ENCODE data around the gene SFRP2. TPM values are rescaled to one million over a fixed set of nuclear protein-coding genes. Genes with fewer than 3 reads are reported as not detected.

The SFRP2 gene
- total and polyA plus RNA-seq, 3 experiments from 2014 or later: 0.11 TPM; not detected in 2

DNA sequence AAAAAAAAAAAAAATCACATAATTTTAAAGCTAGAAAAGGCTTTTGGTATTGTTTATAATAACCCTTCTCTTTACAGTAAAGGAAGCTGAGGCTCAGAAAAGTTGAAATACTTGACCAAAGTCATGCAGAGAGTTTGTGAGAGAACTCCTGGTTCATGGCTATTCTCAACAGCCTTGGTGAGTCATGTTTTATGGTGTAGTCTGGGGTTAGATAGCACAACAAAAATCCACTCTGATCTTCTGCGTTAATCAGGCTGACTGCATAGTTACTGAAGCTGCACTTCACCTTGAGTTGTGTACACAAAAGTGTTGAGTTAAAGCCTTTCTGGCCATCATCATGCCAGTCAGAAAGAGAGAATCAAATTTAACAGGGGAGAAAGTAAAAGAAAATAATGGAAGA, 19.3 kb upstream of the SFRP2 start:
- POLR2A ChIA-PET: no interaction called here
- Mint-ChIP-seq H3K36me3 (no peaks in the 10 kb centered on the region), H3K27me3 (peaks cover 1 to 8% of the 10 kb centered on the region in 2 donors), H3K27ac (no peak overlapping the region), H3K4me1 (peaks cover 13 to 29% (median 18%) of the 10 kb centered on the region in 3 donors), H3K4me3 (no peak overlapping the region), H3K9me3 (peaks cover 0 to 2% (median 0%) of the 10 kb centered on the region in 5 donors)
- DNase-seq: no peak
- no peak overlapping the region for H3K4me3 ChIP-seq (ENCODE audit: low read length)
- peaks cover 20% of the 10 kb centered on the region for H3K4me1 ChIP-seq (ENCODE audit: insufficient read depth, low read length)
- CTCF ChIA-PET: no interaction called here
- no peaks in the 10 kb centered on the region for H3K36me3 ChIP-seq (ENCODE audit: insufficient read depth, low read length)
- H3K27ac ChIP-seq (ENCODE audit: low read depth, low read length): no peak overlapping the region
- no peaks in the 10 kb centered on the region for H3K9me3 ChIP-seq (ENCODE audit: low read length)
- H3K27me3 ChIP-seq (ENCODE audit: insufficient read depth, low read length, poor library complexity, severe bottlenecking): no peaks in the 10 kb centered on the region

DNA sequence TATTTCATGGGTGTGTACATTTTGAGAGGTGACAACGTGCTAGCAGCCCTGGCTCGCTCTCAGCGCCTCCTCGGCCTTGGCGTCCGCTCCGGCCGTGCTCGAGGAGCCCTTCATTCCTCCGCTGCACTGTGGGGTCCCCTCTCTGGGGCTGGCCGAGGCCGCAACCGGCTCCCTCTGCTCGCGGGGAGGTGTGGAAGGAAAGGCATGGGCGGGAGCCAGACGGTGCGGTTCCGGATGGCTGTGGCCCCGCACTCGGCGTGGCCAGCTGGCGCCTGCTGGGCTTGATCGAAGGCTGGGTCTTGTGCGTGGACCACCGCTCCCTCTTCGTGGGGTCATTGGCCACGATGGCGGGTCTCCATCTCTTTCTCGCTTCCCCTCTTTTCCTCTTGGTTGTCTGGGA, 17.2 kb upstream of the SFRP2 start:
- H3K4me3 ChIP-seq (ENCODE audit: low read length): no peak overlapping the region
- no peaks in the 10 kb centered on the region for H3K27me3 ChIP-seq (ENCODE audit: insufficient read depth, low read length, poor library complexity, severe bottlenecking)
- Mint-ChIP-seq H3K9me3 (peaks cover 0 to 2% (median 0%) of the 10 kb centered on the region in 5 donors), H3K4me3 (no peak overlapping the region), H3K4me1 (peaks cover 13 to 29% (median 18%) of the 10 kb centered on the region in 3 donors), H3K36me3 (no peaks in the 10 kb centered on the region), H3K27me3 (peaks cover 1 to 6% of the 10 kb centered on the region in 2 donors), H3K27ac (no peak overlapping the region)
- H3K9me3 ChIP-seq (ENCODE audit: low read length): no peaks in the 10 kb centered on the region
- DNase-seq: no peak
- H3K36me3 ChIP-seq (ENCODE audit: insufficient read depth, low read length): no peaks in the 10 kb centered on the region
- POLR2A ChIA-PET: no interaction called here
- H3K4me1 ChIP-seq (ENCODE audit: insufficient read depth, low read length): peaks cover 20% of the 10 kb centered on the region
- no peak overlapping the region for H3K27ac ChIP-seq (ENCODE audit: low read depth, low read length)
- CTCF ChIA-PET: interaction anchor here (1.6 to 1.7 kb wide), 2 partner anchors 9 to 20 kb away, joined by 3 to 5 read pairs; no protein-coding TSS in a partner anchor

DNA sequence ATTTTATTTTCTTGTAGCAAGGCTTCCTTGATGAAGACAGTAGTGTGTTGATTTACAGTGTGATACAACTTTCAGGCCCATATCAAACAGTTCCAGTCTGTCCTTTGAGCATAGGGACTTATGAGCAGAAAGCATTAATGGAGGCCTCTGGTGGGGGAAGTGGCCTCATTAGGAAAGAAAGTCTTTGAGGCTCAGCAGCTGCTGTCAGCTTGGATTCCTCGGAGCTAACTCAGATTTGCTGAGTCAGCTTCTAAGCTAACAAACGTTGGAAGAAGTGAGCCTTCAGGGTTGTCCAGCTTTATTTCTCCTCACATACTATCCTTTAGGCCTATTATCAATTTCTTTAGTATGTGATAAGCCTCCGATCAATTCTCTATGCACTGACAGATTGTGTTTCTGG, 15.8 kb upstream of the SFRP2 start:
- peaks cover 9 to 23% (median 11%) of the 10 kb centered on the region in 3 donors for H3K4me1 Mint-ChIP-seq
- CTCF ChIA-PET: no interaction called here
- H3K4me3 ChIP-seq (ENCODE audit: low read length): no peak overlapping the region

DNA sequence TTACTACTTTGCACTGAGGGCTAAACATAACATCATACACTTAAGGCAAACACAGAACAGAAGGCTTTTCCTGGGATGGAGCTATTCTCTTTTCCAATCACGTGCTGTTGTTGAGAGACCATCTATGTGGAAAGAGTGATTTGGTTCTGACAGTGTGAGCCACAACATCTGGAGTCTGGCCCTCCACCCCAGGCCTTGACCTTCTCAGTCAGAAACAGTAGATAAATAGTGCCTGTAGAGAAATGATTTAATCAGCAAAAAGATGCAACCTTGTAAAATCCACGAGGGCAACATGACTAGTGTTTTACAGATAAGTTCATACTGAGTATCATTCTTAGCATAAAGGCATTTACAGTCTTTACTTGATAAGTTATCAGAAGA, 10.8 kb upstream of the SFRP2 start:
- H3K27me3 Mint-ChIP-seq: peaks cover 9 to 44% of the 10 kb centered on the region in 2 donors
- Histone ChIP-seq H3K4me3 (ENCODE audit: low read length) (no peak overlapping the region), H3K36me3 (ENCODE audit: insufficient read depth, low read length) (no peaks in the 10 kb centered on the region), H3K27ac (ENCODE audit: low read depth, low read length) (no peak overlapping the region), H3K4me1 (ENCODE audit: insufficient read depth, low read length) (no peaks in the 10 kb centered on the region), H3K9me3 (ENCODE audit: low read length) (no peaks in the 10 kb centered on the region), H3K27me3 (ENCODE audit: insufficient read depth, low read length, poor library complexity, severe bottlenecking) (no peaks in the 10 kb centered on the region)
- CTCF ChIA-PET: no interaction called here
- H3K4me1 Mint-ChIP-seq: no peaks in the 10 kb centered on the region
- no peak for DNase-seq
- POLR2A ChIA-PET: no interaction called here
- no peaks in the 10 kb centered on the region for H3K36me3 Mint-ChIP-seq
- no peak overlapping the region for H3K4me3 Mint-ChIP-seq
- H3K9me3 Mint-ChIP-seq: no peaks in the 10 kb centered on the region
- H3K27ac Mint-ChIP-seq: peak overlapping the region in 1 of 8 donors; percentile 59

More for the DNA sequence above, 15.8 kb upstream of the SFRP2 start:
- no peaks in the 10 kb centered on the region for H3K36me3 ChIP-seq (ENCODE audit: insufficient read depth, low read length)
- H3K9me3 Mint-ChIP-seq: peaks cover 0 to 2% (median 0%) of the 10 kb centered on the region in 5 donors
- no peak overlapping the region for H3K27ac Mint-ChIP-seq
- no peaks in the 10 kb centered on the region for H3K9me3 ChIP-seq (ENCODE audit: low read length)
- H3K27me3 Mint-ChIP-seq: peaks cover 1 to 7% of the 10 kb centered on the region in 2 donors
- peaks cover 17% of the 10 kb centered on the region for H3K4me1 ChIP-seq (ENCODE audit: insufficient read depth, low read length)
- DNase-seq: no peak
- H3K4me3 Mint-ChIP-seq: no peak overlapping the region
- no peak overlapping the region for H3K27ac ChIP-seq (ENCODE audit: low read depth, low read length)
- H3K27me3 ChIP-seq (ENCODE audit: insufficient read depth, low read length, poor library complexity, severe bottlenecking): no peaks in the 10 kb centered on the region
- no peaks in the 10 kb centered on the region for H3K36me3 Mint-ChIP-seq
- POLR2A ChIA-PET: interaction anchor here (0.7 kb wide), 1 partner anchor 13 kb away, joined by 3 read pairs; no protein-coding TSS in a partner anchor

DNA sequence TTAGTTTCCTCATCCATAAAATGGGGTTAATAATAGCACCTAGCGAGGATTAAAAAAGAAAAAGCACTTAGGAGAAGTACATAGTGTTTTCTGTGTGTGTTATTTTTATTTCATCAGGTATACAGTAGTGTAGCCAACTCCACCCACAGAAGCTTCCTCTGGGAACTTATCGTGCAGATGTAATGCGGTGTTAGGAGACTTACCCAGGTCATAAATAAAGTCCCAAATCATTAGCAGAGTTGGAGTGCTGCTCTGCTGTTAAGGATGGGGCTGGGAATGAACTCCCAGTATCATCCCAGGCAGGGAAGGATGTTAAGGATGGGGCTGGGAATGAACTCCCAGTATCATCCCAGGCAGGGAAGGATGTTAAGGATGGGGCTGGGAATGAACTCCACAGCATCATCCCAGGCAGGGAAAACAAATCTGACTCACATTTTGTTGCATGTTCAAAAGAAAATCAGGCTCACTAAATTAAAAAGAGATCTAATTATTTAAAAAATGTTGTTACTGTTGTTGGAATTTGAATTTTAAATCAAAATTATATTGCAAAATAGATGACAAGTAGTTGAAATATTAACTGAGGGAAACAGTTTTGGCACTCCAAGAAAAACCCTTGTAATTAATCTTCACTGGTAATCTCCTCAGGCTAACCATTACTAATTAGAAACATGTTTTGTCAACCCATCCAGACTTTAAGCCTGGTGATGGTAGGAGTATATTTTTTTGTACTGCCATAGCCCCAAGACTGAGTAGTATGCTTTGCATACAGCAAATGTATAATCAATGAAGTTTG, 10.2 kb upstream of the SFRP2 start:
- Histone ChIP-seq H3K9me3 (ENCODE audit: low read length) (no peaks in the 10 kb centered on the region), H3K36me3 (ENCODE audit: insufficient read depth, low read length) (no peaks in the 10 kb centered on the region), H3K27ac (ENCODE audit: low read depth, low read length) (no peak overlapping the region), H3K4me3 (ENCODE audit: low read length) (no peak overlapping the region), H3K4me1 (ENCODE audit: insufficient read depth, low read length) (no peaks in the 10 kb centered on the region), H3K27me3 (ENCODE audit: insufficient read depth, low read length, poor library complexity, severe bottlenecking) (no peaks in the 10 kb centered on the region)
- POLR2A ChIA-PET: no interaction called here
- no peak for DNase-seq
- Mint-ChIP-seq H3K36me3 (no peaks in the 10 kb centered on the region), H3K9me3 (no peaks in the 10 kb centered on the region), H3K4me1 (no peaks in the 10 kb centered on the region), H3K4me3 (no peak overlapping the region), H3K27ac (no peak overlapping the region), H3K27me3 (peaks cover 11 to 50% of the 10 kb centered on the region in 2 donors)
- CTCF ChIA-PET: no interaction called here

DNA sequence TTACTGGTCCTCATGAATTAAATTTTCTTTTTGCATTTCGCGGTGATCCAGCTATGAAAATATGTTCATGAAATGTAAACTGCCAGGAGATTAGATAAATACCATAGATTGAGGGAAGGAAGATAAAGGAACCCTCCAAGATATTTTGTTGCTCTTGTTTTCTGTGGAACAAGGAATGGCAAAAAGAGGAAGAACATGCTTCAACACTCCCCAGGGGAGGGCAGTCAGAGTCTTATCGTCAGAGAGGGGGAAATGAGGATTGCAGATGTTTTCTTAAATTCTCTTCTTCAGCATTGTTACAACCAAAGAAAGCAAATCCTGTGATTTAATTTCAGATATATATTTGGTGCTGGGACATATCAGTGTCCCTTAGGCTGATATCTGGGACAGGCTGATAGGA, 9.5 kb upstream of the SFRP2 start:
- Histone ChIP-seq H3K27me3 (ENCODE audit: insufficient read depth, low read length, poor library complexity, severe bottlenecking) (peaks cover 4% of the 10 kb centered on the region), H3K4me1 (ENCODE audit: insufficient read depth, low read length) (no peaks in the 10 kb centered on the region), H3K27ac (ENCODE audit: low read depth, low read length) (no peak overlapping the region), H3K36me3 (ENCODE audit: insufficient read depth, low read length) (no peaks in the 10 kb centered on the region), H3K4me3 (ENCODE audit: low read length) (no peak overlapping the region), H3K9me3 (ENCODE audit: low read length) (no peaks in the 10 kb centered on the region)
- Mint-ChIP-seq H3K4me1 (peaks cover 0 to 5% (median 0%) of the 10 kb centered on the region in 3 donors), H3K9me3 (no peaks in the 10 kb centered on the region), H3K27me3 (peaks cover 17 to 57% of the 10 kb centered on the region in 2 donors), H3K27ac (no peak overlapping the region), H3K4me3 (no peak overlapping the region), H3K36me3 (no peaks in the 10 kb centered on the region)
- no peak for DNase-seq
- ChIA-PET CTCF (no interaction called here), POLR2A (no interaction called here)

DNA sequence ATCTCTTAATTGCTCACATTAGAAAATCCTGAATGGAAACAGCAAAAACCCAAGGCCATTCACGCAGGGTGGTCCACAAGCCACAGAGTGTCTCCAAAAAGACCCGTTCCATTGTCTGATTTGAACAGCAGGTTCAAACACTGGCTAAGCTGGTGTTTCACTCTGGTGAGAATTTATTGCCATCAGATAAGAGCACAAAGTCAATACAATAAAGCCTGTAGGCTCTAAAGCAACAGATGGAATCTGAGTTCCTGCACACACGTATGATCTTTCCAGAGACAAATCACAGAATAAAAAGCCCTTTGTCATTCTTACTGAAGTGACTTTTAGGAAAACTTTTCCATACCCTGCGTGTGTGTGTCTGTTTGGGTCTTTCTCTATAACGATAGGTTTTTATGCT, 5.1 kb upstream of the SFRP2 start:
- Histone ChIP-seq H3K9me3 (ENCODE audit: low read length) (no peaks in the 10 kb centered on the region), H3K36me3 (ENCODE audit: insufficient read depth, low read length) (no peaks in the 10 kb centered on the region), H3K27ac (ENCODE audit: low read depth, low read length) (no peak overlapping the region), H3K27me3 (ENCODE audit: insufficient read depth, low read length, poor library complexity, severe bottlenecking) (peaks cover 32% of the 10 kb centered on the region), H3K4me1 (ENCODE audit: insufficient read depth, low read length) (peaks cover 37% of the 10 kb centered on the region), H3K4me3 (ENCODE audit: low read length) (no peak overlapping the region)
- H3K27ac Mint-ChIP-seq: no peak overlapping the region
- no peaks in the 10 kb centered on the region for H3K9me3 Mint-ChIP-seq
- ChIA-PET CTCF (interaction anchor here (2.0 kb wide), 1 partner anchor 11 kb away, joined by 4 read pairs; no protein-coding TSS in a partner anchor), POLR2A (no interaction called here)
- H3K4me1 Mint-ChIP-seq: peaks cover 19 to 40% (median 39%) of the 10 kb centered on the region in 3 donors
- H3K27me3 Mint-ChIP-seq: peaks cover 49 to 83% of the 10 kb centered on the region in 2 donors
- no peak for DNase-seq
- peak overlapping the region in 1 of 7 donors; percentile 26 for H3K4me3 Mint-ChIP-seq
- H3K36me3 Mint-ChIP-seq: no peaks in the 10 kb centered on the region

DNA sequence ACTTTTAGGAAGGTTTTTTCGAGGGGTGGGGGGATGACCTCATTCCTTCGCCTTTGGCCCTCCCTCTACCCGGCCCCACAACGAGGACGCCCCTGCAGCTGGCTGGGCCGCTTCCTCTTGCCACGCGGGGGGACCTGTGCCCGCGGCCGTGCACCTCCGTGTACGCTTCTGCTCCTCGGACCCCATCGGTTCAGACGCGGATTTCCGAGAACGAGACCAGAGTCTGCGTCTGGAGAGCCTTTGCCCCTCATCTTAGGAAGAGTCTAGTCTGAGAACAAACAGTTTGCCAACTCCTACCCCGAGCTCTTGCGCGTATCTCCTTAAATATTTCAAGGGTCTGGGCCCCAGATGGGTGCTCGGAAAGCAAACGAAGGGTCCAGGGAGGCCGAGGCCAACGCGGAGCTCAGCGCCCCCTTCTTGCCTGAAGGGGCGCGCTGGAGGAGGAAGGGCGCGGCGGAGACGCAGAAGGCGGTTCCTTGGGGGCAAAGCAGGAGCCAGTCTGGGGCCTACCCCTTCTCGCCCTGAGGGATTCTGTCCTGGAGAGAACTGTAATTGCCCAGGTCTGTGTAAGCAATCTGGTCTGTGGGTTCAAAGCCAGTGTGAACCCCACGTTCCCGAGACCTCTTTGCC, 3.9 kb upstream of the SFRP2 start:
- Histone ChIP-seq H3K4me3 (ENCODE audit: low read length) (peak overlapping the region; percentile 51), H3K27ac (ENCODE audit: low read depth, low read length) (no peak overlapping the region), H3K27me3 (ENCODE audit: insufficient read depth, low read length, poor library complexity, severe bottlenecking) (peaks cover 38% of the 10 kb centered on the region), H3K4me1 (ENCODE audit: insufficient read depth, low read length) (peaks cover 40% of the 10 kb centered on the region), H3K9me3 (ENCODE audit: low read length) (no peaks in the 10 kb centered on the region), H3K36me3 (ENCODE audit: insufficient read depth, low read length) (no peaks in the 10 kb centered on the region)
- Mint-ChIP-seq H3K4me3 (peak overlapping the region in 5 of 7 donors; percentile 57 to 76 (median 67)), H3K36me3 (no peaks in the 10 kb centered on the region), H3K27ac (no peak overlapping the region), H3K9me3 (no peaks in the 10 kb centered on the region), H3K4me1 (peaks cover 26 to 50% (median 47%) of the 10 kb centered on the region in 3 donors), H3K27me3 (peaks cover 58 to 84% of the 10 kb centered on the region in 2 donors)
- DNase-seq: no peak
- POLR2A ChIA-PET: no interaction called here
- CTCF ChIA-PET: no interaction called here

Data from CD8-positive, alpha-beta memory T cell (primary cell).